Measurements from ENCODE around the gene TERB1.
"Not testable (repeated sequence)": the region's sequence is repeated elsewhere in the genome, so short reads cannot be mapped to it uniquely, and the experiment has no call there.

- TF ChIP-seq CTCF (conservative IDR thresholded peaks at IDR 0.05); ZFX (IDR thresholded peaks at IDR 0.05): not testable (repeated sequence)
These were observed 7.4 kb downstream of the TERB1 start for GRCh38 chr16:66793984-66794383.
